Vagina (tissue), 2 donors: ENCODE measurements around the gene COMMD3. TPM values are rescaled to one million over a fixed set of nuclear protein-coding genes. Genes with fewer than 3 reads are reported as not detected.

ENCODE experiments used
- DNase-seq, 2 donors: peaks; one replicate each; pipeline ENCODE4 v3.0.0-alpha.2; 2017; ENCODE audit errors: extremely low spot score in 2 of 2
- H3K27ac ChIP-seq: fragments of 200-600 bp; sonication (generic); one replicate; pipeline ENCODE4 v1.5.1; 2019
- H3K27me3 ChIP-seq: fragments of 200-600 bp; sonication (generic); one replicate; pipeline ENCODE4 v1.5.1; 2019
- H3K36me3 ChIP-seq, 2 donors: fragments of 200-600 bp; sonication (generic); one replicate each; pipeline ENCODE4 v1.5.1; 2017 to 2019
- H3K4me1 ChIP-seq: fragments of 200-600 bp; sonication (generic); one replicate; pipeline ENCODE4 v1.5.1; 2019
- H3K4me3 ChIP-seq, 2 donors: fragments of 200-600 bp; sonication (generic); 1 replicate in 1 of 2; 2 replicates in 1 of 2; pipeline ENCODE4 v1.5.1; 2016 to 2019
- H3K9me3 ChIP-seq: fragments of 200-600 bp; sonication (generic); one replicate; pipeline ENCODE4 v1.5.1; 2019
- POLR2A ChIP-seq, 2 donors: fragments of 450-650 bp; IDR thresholded peaks; one replicate each; pipeline ENCODE4 v1.6.1; 2017; ENCODE audit warnings: antibody characterized with exemption in 2 of 2, mild to moderate bottlenecking in 2 of 2, moderate library complexity in 2 of 2
- POLR2AphosphoS5 ChIP-seq, 2 donors: sonication (generic); formaldehyde crosslinking; IDR thresholded peaks; one replicate each; pipeline ENCODE4 v1.9.0; 2017; ENCODE audit warnings: antibody characterized with exemption in 2 of 2, mild to moderate bottlenecking in 2 of 2, low read depth in 1 of 2; ENCODE audit not compliant: insufficient read depth in 1 of 2
- intact Hi-C: fragments of 100-400 bp; cut with DNase I; formaldehyde crosslinking; loops from one replicate; pipeline ENCODE4 v1.15.1; 2023
- total RNA-seq: library from RNA; depleted of rRNA; stranded (reverse); fragments of >200 nt; gene quantifications from one replicate; pipeline ENCODE4 v1.2.3, GENCODE V29; 2016
- TF ChIP-seq, protein P1 (sequence below), 3 experiments: fragments of 450-650 bp in 2 of 3; fragments of 200-600 bp in 1 of 3; sonication (generic) in 1 of 3; IDR thresholded peaks; one replicate each; pipeline ENCODE4 v1.5.1; 2017 to 2019; ENCODE audit warnings: antibody characterized with exemption in 3 of 3, mild to moderate bottlenecking in 2 of 3, moderate library complexity in 2 of 3

Gene COMMD3
- total RNA-seq, 1 donor from 2014 or later: 27.0 TPM

DNA sequence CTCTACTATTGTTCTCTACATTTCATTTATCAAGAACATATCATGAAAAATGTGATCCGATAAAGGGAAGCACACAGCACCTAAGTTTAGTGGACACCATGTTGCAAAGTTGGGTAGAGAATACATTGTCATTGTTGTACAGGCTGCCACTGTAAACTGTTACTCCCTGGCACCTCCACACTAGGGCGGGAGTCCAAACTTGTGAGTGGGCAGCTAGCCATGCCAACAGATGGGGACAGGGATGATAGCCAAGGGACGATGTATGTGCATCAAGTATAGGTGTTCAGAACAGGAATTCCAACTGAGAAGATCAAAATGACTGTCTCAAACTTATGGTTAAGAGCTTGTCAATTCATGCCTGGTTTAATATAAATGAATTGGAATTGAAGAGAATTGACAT lies 31.1 kb upstream of the COMMD3 start:
- TF ChIP-seq POLR2AphosphoS5 (IDR thresholded peaks at IDR 0.05; ENCODE audit: insufficient read depth in 1 of 2, low read depth in 1 of 2): no peak
- no peak for TF ChIP-seq POLR2A (IDR thresholded peaks at IDR 0.05)
- TF ChIP-seq, protein P1, sequence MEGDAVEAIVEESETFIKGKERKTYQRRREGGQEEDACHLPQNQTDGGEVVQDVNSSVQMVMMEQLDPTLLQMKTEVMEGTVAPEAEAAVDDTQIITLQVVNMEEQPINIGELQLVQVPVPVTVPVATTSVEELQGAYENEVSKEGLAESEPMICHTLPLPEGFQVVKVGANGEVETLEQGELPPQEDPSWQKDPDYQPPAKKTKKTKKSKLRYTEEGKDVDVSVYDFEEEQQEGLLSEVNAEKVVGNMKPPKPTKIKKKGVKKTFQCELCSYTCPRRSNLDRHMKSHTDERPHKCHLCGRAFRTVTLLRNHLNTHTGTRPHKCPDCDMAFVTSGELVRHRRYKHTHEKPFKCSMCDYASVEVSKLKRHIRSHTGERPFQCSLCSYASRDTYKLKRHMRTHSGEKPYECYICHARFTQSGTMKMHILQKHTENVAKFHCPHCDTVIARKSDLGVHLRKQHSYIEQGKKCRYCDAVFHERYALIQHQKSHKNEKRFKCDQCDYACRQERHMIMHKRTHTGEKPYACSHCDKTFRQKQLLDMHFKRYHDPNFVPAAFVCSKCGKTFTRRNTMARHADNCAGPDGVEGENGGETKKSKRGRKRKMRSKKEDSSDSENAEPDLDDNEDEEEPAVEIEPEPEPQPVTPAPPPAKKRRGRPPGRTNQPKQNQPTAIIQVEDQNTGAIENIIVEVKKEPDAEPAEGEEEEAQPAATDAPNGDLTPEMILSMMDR (IDR thresholded peaks at IDR 0.05): no peak
- no peaks in the 10 kb centered on the region for H3K27me3 ChIP-seq
- no peak overlapping the region for H3K27ac ChIP-seq
- H3K36me3 ChIP-seq: no peaks in the 10 kb centered on the region
- DNase-seq: no peak
- H3K9me3 ChIP-seq: no peaks in the 10 kb centered on the region
- intact Hi-C loops: no loop called here
- no peak overlapping the region for H3K4me3 ChIP-seq
- no peaks in the 10 kb centered on the region for H3K4me1 ChIP-seq

DNA sequence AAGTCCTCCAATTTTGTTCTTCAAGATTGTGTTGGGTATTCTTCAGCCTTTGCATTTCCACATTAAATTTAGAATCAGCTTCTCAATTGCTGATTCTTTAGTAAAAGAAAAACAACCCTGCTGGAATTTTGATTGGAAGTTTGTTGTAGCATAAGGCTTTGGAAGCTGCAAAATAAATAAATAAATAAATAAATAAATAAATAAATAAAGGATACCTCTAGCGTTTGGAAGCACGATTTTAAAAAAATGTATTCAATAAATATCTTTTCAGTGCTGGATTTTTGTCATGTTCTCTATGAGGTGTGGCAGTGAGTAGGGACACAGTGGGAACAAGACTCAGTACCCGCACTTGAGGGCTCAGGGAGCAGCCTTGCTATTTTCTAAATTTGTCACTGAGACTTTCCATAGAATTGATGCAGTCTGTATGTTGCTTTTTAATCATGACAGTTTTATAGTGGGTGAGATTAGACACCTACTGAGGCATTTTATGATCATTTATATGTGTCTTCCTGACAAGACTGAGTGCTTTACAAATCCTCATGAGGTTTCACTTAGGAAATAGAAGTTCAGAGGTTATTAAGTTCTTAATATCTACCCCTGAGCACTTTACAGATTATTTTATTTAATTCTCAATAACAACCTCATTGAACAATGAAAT lies 22.3 kb upstream of the COMMD3 start:
- Histone ChIP-seq H3K4me1 (no peaks in the 10 kb centered on the region), H3K4me3 (no peak overlapping the region), H3K27me3 (no peaks in the 10 kb centered on the region), H3K9me3 (no peaks in the 10 kb centered on the region), H3K36me3 (no peaks in the 10 kb centered on the region), H3K27ac (no peak overlapping the region)
- intact Hi-C loops: no loop called here
- DNase-seq: no peak
- TF ChIP-seq POLR2A (IDR thresholded peaks at IDR 0.05) (no peak), POLR2AphosphoS5 (IDR thresholded peaks at IDR 0.05; ENCODE audit: insufficient read depth in 1 of 2, low read depth in 1 of 2) (no peak)
- TF ChIP-seq, protein P1 (IDR thresholded peaks at IDR 0.05): no peak

DNA sequence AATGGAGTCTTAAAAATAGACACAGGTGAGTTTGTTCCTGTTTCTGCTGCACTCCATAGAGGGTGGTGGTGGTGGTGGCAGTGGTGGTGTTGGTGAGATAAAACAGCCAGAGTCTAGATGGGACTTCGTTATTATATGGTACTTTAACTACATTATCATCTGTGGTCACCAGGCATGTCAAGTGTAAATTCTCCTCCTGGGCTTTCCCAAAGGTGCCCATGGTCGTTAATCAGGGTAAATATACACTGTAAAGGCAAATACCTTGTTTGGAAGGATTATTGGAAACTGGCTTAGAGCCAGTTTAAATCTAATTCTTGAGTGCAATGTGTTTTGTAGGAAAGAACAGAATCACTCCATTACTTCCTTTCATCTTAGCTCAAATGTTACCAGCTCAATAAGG lies 21.5 kb upstream of the COMMD3 start:
- TF ChIP-seq, protein P1 (IDR thresholded peaks at IDR 0.05): no peak
- TF ChIP-seq POLR2AphosphoS5 (IDR thresholded peaks at IDR 0.05; ENCODE audit: insufficient read depth in 1 of 2, low read depth in 1 of 2): no peak
- TF ChIP-seq POLR2A (IDR thresholded peaks at IDR 0.05): no peak
- no peaks in the 10 kb centered on the region for H3K36me3 ChIP-seq
- H3K4me3 ChIP-seq: no peak overlapping the region
- H3K4me1 ChIP-seq: no peaks in the 10 kb centered on the region
- intact Hi-C loops: no loop called here
- DNase-seq: no peak
- no peaks in the 10 kb centered on the region for H3K27me3 ChIP-seq
- H3K27ac ChIP-seq: no peak overlapping the region
- H3K9me3 ChIP-seq: no peaks in the 10 kb centered on the region

DNA sequence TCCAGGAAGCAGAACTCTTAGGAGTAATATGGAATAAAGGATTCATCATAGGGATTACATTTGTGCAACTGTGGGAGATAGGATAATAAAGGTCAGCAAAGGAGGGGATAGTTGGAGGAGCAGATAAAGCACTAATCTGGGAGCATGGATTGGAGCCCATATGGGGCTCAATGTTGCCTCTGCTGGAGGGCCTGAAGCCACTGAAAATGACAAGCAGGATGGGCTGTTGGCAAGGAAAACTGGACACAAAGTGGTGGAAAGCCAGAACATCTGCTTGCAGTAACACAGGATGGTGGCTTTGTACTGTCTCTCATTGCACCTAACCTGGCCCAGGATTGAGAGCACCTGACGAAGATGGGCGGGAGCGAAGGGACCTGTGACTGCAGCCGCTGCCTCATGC lies 15.0 kb upstream of the COMMD3 start:
- Histone ChIP-seq H3K4me1 (no peaks in the 10 kb centered on the region), H3K27ac (no peak overlapping the region), H3K36me3 (no peaks in the 10 kb centered on the region), H3K4me3 (no peak overlapping the region), H3K27me3 (no peaks in the 10 kb centered on the region), H3K9me3 (no peaks in the 10 kb centered on the region)
- TF ChIP-seq, protein P1 (IDR thresholded peaks at IDR 0.05): no peak
- TF ChIP-seq POLR2AphosphoS5 (IDR thresholded peaks at IDR 0.05; ENCODE audit: insufficient read depth in 1 of 2, low read depth in 1 of 2): no peak
- no peak for TF ChIP-seq POLR2A (IDR thresholded peaks at IDR 0.05)
- intact Hi-C loops: no loop called here
- DNase-seq: no peak

DNA sequence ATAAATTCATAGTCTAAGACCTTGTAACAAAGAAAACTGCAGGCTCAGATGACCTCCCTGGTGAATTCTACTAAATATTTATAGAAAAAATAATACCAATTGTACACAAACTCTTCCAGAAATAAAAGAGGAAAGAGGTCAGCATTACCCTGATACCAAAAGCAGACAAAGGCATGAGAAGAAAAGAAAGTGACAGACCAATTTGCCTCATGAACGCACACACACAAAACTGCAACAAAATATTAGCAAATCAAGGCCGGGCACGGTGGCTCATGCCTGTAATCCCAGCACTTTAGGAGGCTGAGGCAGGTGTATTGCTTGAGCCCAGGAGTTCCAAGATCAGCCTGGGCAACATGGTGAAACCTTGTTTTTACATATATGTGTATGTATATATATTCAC lies 12.7 kb upstream of the COMMD3 start:
- DNase-seq: no peak
- intact Hi-C loops: no loop called here
- no peaks in the 10 kb centered on the region for H3K4me1 ChIP-seq
- no peaks in the 10 kb centered on the region for H3K36me3 ChIP-seq
- H3K27me3 ChIP-seq: no peaks in the 10 kb centered on the region
- no peak overlapping the region for H3K27ac ChIP-seq
- H3K9me3 ChIP-seq: no peaks in the 10 kb centered on the region
- no peak overlapping the region for H3K4me3 ChIP-seq
- TF ChIP-seq POLR2A (IDR thresholded peaks at IDR 0.05) (no peak), POLR2AphosphoS5 (IDR thresholded peaks at IDR 0.05; ENCODE audit: insufficient read depth in 1 of 2, low read depth in 1 of 2) (no peak)
- TF ChIP-seq, protein P1 (IDR thresholded peaks at IDR 0.05): no peak
